CD4-positive, alpha-beta T cell treated with Interleukin-15 for 1 hour (primary cell): Measurements from ENCODE around the gene PLXNB2.

Source experiments
- DNase-seq: peaks from one replicate; pipeline ENCODE4 v3.0.0-alpha.2; 2020

PLXNB2 gene

GRCh38 chr22:50262973-50263617 lies 44.4 kb downstream of the PLXNB2 start:
- no peak for DNase-seq

GRCh38 chr22:50262460-50262911 lies 45.0 kb downstream of the PLXNB2 start:
- no peak for DNase-seq

- no peak for DNase-seq
These were observed 45.6 kb downstream of the PLXNB2 start, which contains the start of gene MAPK12 for GRCh38 chr22:50261615-50262459. TSS of gene MAPK12 (minus strand) at chr22:50261683. CDS start at chr22:50261509, 174 bp downstream.

GRCh38 chr22:50260801-50261614 lies 46.4 kb downstream of the PLXNB2 start:
- no peak for DNase-seq

GRCh38 chr22:50260434-50260800 lies 47.0 kb downstream of the PLXNB2 start:
- DNase-seq, result no peak

GRCh38 chr22:50259302-50259701 lies 48.1 kb downstream of the PLXNB2 start:
- no peak for DNase-seq

DNA sequence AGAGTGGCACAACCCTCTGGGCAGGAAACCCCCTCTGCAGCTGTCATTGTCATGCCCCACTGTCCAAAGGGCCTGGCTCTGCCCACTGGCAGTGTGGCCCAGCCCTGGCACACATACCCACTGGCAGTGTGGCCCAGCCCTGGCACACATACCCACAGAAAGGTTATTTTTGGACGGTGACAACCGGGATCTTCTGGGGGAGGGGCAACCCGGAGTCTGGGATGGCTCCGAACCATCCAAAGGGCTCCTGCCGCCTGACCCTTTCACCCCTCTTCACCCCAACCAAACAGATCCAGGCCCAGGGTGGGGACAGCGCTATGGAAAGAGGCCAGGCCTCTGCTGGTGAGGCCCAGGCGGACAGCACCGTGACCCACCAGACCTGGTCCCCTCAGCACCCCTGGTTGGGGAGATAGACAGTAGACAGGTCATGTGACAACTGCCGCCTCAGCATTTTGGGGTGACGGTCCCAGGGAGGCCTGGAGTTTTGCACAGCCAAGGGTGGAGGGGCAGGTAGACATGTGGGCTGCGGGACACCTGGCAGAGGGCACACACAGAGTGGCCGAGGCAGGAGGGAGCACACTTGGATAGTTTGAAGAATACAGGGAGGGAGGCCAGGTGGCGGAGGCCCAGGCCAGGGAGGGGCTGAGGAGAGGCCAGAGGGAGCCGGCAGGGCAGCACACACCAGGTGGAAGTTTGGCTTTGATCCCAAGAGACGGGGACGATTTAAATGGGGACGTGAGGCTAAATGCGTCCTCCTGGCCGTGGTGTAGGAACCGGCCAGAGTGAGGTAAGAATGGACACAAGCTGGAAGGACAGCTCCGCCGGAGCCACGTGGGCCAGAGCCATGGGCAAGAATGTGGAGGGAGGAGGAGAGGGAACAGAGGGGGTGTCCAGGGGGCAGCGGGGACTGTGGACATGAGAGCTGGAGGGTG lies 48.8 kb downstream of the PLXNB2 start:
- no peak for DNase-seq

- DNase-seq, result no peak
These were observed 49.7 kb downstream of the PLXNB2 start for GRCh38 chr22:50257451-50258360.

GRCh38 chr22:50257041-50257440 lies 50.4 kb downstream of the PLXNB2 start:
- DNase-seq, result no peak

- DNase-seq, result no peak
These were observed 51.1 kb downstream of the PLXNB2 start for GRCh38 chr22:50256258-50256862.

GRCh38 chr22:50255607-50256006 lies 51.8 kb downstream of the PLXNB2 start:
- DNase-seq, result no peak

GRCh38 chr22:50255099-50255498 lies 52.3 kb downstream of the PLXNB2 start:
- no peak for DNase-seq

GRCh38 chr22:50253941-50254340 lies 53.5 kb downstream of the PLXNB2 start:
- DNase-seq, result no peak

DNA sequence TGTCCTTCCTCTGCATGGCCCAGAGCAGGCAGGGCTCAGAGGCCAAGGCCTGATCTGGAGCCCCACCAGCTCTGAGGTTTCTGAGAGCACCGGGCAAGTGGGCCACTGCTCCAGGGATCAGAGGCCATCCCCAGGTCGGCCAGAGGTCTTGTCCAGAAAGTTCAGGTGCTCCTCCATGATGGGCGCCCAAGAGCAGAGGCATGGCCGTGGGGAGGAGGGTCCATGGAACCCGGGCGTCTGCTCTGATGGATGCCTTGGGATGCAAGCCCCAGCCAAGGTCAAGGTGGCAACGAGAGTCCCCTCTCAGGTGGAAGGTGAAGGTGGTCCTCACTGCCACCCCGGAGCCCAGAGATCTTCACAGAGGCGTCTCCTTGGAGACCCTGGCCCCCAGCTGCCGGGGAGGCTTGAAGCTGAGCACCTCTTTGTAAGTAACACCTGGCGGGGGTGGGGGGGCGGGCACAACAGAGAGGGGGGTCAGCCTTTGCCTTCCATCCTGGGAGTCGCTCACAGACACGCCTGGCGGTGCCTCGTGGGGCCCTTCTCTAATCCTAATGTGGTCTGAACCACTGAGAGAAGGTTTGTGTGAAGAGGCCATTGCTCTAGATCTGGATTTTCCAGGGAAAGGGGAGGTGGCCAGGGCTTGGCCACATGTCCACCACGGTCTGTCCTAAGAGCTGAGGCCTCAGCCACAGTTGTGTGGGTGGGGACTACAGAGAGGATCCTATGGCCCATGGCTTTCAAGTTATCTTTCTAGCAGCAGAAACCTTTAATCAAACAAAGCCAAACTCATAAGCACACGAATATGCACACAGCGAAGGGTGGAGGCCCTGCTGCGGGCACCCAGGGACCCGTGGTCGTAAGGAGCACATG lies 54.2 kb downstream of the PLXNB2 start:
- DNase-seq, result no peak

DNA sequence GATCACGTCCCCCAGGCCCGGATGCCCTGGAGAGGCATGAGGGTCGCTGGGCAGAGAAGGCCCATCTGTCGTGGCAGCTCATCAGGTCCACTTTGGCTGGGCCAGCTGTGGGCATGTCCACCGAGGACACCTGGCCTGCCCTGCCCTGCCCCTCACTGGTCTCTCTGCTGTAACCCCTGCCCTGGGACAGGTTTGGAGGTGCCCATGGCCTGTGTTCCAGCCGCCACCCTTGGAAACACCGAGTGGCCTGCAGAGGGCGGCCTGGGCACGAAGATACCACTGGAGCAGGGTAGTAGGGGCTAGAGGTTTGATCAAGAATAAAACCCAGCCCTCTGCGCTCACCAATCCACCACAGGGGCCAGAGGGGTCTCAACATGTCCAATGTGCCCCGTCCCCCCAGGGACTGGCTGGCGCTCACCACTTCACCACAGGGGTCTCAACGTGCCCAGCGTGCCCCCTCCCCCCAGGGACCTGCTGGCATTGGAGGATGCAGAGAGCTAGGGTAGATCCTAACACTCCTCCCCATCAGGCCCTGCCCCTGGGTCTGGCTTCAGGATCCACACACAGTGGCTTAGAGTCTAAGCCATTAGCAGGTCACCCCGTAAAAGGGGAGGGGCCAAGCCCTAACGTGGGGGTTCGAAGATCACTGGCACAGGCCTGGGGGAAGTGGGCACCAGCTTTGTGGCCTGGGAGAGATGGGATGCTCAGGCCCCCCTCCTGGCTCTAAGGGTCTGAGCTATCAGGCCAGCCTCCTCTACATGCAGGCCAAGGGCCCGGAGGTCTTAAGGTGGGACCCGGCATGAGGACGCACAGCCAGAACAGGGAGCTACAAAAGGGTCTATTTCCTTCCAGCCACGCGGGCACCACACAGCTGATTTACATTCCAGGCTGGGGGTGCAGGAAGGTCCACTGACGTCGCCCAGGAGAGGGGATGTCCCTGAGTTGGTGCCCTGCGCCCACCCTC lies 55.1 kb downstream of the PLXNB2 start:
- DNase-seq, result peak; percentile 72

DNA sequence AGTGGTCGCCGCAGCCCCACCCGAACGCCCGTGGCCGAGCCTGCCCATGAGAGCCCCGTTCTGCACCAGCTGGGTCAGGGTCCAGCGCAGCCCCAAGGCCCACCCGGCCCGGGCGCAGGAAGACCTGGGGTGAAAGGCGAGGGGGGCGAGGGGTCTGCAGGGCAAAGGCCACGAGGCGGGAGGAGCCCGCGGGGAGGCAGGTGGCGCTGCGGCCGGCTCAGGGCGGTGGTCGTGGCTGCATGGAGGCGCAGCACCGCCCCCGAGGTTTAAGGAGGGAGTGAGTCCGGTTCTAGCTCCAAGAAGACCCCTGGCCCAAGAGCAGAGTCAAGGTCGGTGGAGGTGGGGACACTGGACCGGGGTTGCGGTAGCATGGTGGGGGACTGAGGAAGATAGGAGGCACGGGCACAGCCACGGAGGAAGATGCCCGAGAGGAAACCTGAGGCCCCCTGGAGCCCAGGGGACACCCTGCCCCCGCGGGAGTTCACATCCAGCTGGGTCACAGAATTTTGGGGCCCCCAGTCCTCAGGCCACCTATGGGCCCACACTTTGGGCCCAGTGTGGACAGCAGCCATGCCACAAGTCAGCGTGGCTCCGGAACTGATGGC lies 55.9 kb downstream of the PLXNB2 start:
- no peak for DNase-seq

GRCh38 chr22:50250555-50251476 lies 56.6 kb downstream of the PLXNB2 start, which contains the start of gene HDAC10:
TSS of gene HDAC10 (minus strand) at chr22:50251265. CDS start at chr22:50251032, 233 bp downstream.
- peak; percentile 83 for DNase-seq
